Spleen (tissue), 11 donors: ENCODE measurements around the gene NDUFB8. TPM values are rescaled to one million over a fixed set of nuclear protein-coding genes. Genes with fewer than 3 reads are reported as not detected.
A peak's percentile ranks its signal among the peaks of the same experiment; 100 is the strongest.

Experiments
- DNase-seq: peaks from one replicate; pipeline ENCODE4 v3.0.0-alpha.2; 2020
- H3K27ac ChIP-seq, 8 donors: fragments of 200-600 bp; sonication (generic) in 7 of 8; 1 replicate in 4 of 8; 2 replicates in 4 of 8; pipeline versions ENCODE4 v1.5.0 to v1.8.0; 2016 to 2021; ENCODE audit warnings: inconsistent platforms in 4 of 8, mild to moderate bottlenecking in 4 of 8, moderate library complexity in 1 of 8
- H3K27me3 ChIP-seq, 7 donors: fragments of 200-600 bp; sonication (generic) in 6 of 7; replicated peaks in 1 of 7; 1 replicate in 4 of 7; 2 replicates in 3 of 7; pipeline versions ENCODE4 v1.5.0 to v1.8.0; 2016 to 2021; ENCODE audit warnings: inconsistent platforms in 3 of 7, mild to moderate bottlenecking in 1 of 7
- H3K36me3 ChIP-seq, 6 donors: fragments of 200-600 bp; sonication (generic) in 5 of 6; 1 replicate in 4 of 6; 2 replicates in 2 of 6; pipeline versions ENCODE4 v1.5.0 to v1.8.0; 2016 to 2021; ENCODE audit warnings: inconsistent platforms in 2 of 6
- H3K4me1 ChIP-seq, 6 donors: fragments of 200-600 bp; sonication (generic) in 5 of 6; 1 replicate in 3 of 6; 2 replicates in 3 of 6; pipeline versions ENCODE4 v1.5.0 to v1.8.0; 2016 to 2021; ENCODE audit warnings: inconsistent platforms in 3 of 6
- H3K4me3 ChIP-seq, 8 donors: fragments of 200-600 bp; sonication (generic) in 7 of 8; 1 replicate in 4 of 8; 2 replicates in 4 of 8; pipeline versions ENCODE4 v1.5.0 to v1.8.0; 2016 to 2021; ENCODE audit warnings: inconsistent platforms in 4 of 8, mild to moderate bottlenecking in 4 of 8, moderate library complexity in 2 of 8
- H3K9me3 ChIP-seq, 8 donors: fragments of 200-600 bp; sonication (generic) in 7 of 8; 1 replicate in 4 of 8; 2 replicates in 4 of 8; pipeline versions ENCODE4 v1.5.0 to v1.8.0; 2016 to 2021; ENCODE audit warnings: inconsistent platforms in 4 of 8
- POLR2A ChIP-seq, 3 donors: fragments of 450-650 bp; IDR thresholded peaks; one replicate each; pipeline ENCODE4 v1.5.1; 2017; ENCODE audit warnings: antibody characterized with exemption in 3 of 3, mild to moderate bottlenecking in 1 of 3
- POLR2AphosphoS5 ChIP-seq, 3 donors: sonication (generic); formaldehyde crosslinking; IDR thresholded peaks; one replicate each; pipeline ENCODE4 v1.5.1; 2017; ENCODE audit warnings: antibody characterized with exemption in 3 of 3
- WGBS, 5 donors: extraction: QIAGEN DNeasy Blood & Tissue Kit in 3 of 5; methylation state at CpG; one replicate each; pipeline versions ENCODE4 v1.1.5 to v1.1.7; 2013 to 2018; 5-methylcytosine and 5-hydroxymethylcytosine counted together
- intact Hi-C: fragments of 100-400 bp; cut with DNase I; formaldehyde crosslinking; loops from one replicate; pipeline ENCODE4 v1.15.0; 2023; ENCODE audit warnings: low total_unique reads
- polyA plus RNA-seq, 3 donors: library from polyadenylated mRNA; stranded (reverse); fragments of 200-250 nt; gene quantifications; one replicate each; pipeline ENCODE4 v1.2.1, GENCODE V29; 2013
- total RNA-seq, 7 donors: library from RNA; depleted of rRNA in 3 of 7; stranded (reverse); fragments of >200 nt in 3 of 7; fragmentation: NEBNext Ultra II Directional in 4 of 7; extraction: Animal tissue kit (Norgen Biotek cat#: 25700) in 4 of 7; gene quantifications; one replicate each; pipeline versions ENCODE4 v1.1.0 to v1.2.1, GENCODE V29; 2016 to 2021
- TF ChIP-seq, protein P1 (sequence below), 11 experiments: fragments of 200-600 bp in 7 of 11; fragments of 450-650 bp in 4 of 11; sonication (generic) in 4 of 11; IDR thresholded peaks in 8 of 11; conservative IDR thresholded peaks in 3 of 11; 1 replicate in 7 of 11; 2 replicates in 4 of 11; pipeline versions ENCODE4 v1.4.0 to v1.8.0; 2016 to 2021; ENCODE audit warnings: antibody characterized with exemption in 11 of 11, inconsistent platforms in 4 of 11, mild to moderate bottlenecking in 1 of 11
- donor health status: healthy with polysubstance abuse.
- donor health status: DM: no; HTN: no; CAD: no; lungs with moderate emphysema.
- donor health status: DM: no; HTN: no; CAD: no.
- donor health status: Bipolar disorder and iron deficiency.
- donor health status: healthy.
- donor health status: DM: no; HTN: no; CAD: no.
- donor health status: DM: yes; HTN: yes; CAD: no.

NDUFB8 gene
- total and polyA plus RNA-seq, 10 donors: 96.2 to 261 (median 135) TPM

DNA sequence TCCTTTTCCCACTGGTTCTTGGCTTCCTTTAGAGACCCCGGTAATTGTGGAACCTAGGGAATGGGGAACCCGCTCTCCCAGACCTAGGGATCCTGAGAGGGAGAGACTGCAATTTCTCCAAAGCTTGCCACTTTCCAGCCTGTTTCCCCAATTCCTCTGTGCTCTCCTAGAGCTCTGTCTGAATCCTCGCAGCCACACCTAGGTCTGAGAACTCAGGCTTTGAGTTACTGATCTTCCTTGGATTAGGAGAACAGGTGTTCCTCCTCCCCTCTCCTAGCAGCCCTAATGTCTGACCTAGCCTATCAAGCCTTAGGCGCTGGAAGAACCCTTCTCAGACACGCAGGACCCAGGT, 46.9 kb downstream of the NDUFB8 start:
- H3K27ac ChIP-seq: no peak overlapping the region
- no peak for DNase-seq
- H3K27me3 ChIP-seq: peaks cover 0 to 57% (median 14%) of the 10 kb centered on the region in 7 donors
- peak overlapping the region in 6 of 8 donors; percentile 50 to 77 (median 57) for H3K4me3 ChIP-seq
- peaks cover 11 to 26% (median 18%) of the 10 kb centered on the region in 6 donors for H3K4me1 ChIP-seq
- 37 to 54% (median 44%) methylated on average over 5 of the region's 5 CpGs for WGBS, 5 donors
- no peaks in the 10 kb centered on the region for H3K9me3 ChIP-seq
- intact Hi-C loops: no loop called here
- peaks cover 0 to 34% (median 10%) of the 10 kb centered on the region in 6 donors for H3K36me3 ChIP-seq
- TF ChIP-seq POLR2AphosphoS5 (IDR thresholded peaks at IDR 0.05): no peak
- TF ChIP-seq, protein P1, sequence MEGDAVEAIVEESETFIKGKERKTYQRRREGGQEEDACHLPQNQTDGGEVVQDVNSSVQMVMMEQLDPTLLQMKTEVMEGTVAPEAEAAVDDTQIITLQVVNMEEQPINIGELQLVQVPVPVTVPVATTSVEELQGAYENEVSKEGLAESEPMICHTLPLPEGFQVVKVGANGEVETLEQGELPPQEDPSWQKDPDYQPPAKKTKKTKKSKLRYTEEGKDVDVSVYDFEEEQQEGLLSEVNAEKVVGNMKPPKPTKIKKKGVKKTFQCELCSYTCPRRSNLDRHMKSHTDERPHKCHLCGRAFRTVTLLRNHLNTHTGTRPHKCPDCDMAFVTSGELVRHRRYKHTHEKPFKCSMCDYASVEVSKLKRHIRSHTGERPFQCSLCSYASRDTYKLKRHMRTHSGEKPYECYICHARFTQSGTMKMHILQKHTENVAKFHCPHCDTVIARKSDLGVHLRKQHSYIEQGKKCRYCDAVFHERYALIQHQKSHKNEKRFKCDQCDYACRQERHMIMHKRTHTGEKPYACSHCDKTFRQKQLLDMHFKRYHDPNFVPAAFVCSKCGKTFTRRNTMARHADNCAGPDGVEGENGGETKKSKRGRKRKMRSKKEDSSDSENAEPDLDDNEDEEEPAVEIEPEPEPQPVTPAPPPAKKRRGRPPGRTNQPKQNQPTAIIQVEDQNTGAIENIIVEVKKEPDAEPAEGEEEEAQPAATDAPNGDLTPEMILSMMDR (IDR thresholded peaks at IDR 0.05 in 8 of 11, conservative IDR thresholded peaks at IDR 0.05 in 3 of 11): peak in 5 of 11 experiments; percentile 0 to 28 (median 9)

DNA sequence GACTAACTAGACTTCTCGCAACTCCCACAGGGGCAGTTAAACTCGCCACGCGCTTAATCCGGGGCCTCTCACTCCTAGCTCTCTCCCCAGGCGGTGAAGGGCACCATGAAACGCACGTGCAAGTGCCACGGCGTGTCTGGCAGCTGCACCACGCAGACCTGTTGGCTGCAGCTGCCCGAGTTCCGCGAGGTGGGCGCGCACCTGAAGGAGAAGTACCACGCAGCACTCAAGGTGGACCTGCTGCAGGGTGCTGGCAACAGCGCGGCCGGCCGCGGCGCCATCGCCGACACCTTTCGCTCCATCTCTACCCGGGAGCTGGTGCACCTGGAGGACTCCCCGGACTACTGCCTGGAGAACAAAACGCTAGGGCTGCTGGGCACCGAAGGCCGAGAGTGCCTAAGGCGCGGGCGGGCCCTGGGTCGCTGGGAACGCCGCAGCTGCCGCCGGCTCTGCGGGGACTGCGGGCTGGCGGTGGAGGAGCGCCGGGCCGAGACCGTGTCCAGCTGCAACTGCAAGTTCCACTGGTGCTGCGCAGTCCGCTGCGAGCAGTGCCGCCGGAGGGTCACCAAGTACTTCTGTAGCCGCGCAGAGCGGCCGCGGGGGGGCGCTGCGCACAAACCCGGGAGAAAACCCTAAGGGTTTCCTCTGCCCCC, 47.4 kb downstream of the NDUFB8 start:
- Histone ChIP-seq H3K4me1 (peaks cover 11 to 26% (median 18%) of the 10 kb centered on the region in 6 donors), H3K36me3 (peaks cover 0 to 29% (median 5%) of the 10 kb centered on the region in 6 donors), H3K4me3 (peak overlapping the region; percentile 41 to 77 (median 54)), H3K27me3 (peaks cover 0 to 60% (median 14%) of the 10 kb centered on the region in 7 donors), H3K27ac (no peak overlapping the region), H3K9me3 (no peaks in the 10 kb centered on the region)
- peak; percentile 92 for DNase-seq
- TF ChIP-seq POLR2A (IDR thresholded peaks at IDR 0.05) (no peak), POLR2AphosphoS5 (IDR thresholded peaks at IDR 0.05) (peak in 2 of 3 donors; percentile 48 to 68)
- TF ChIP-seq, protein P1 (IDR thresholded peaks at IDR 0.05 in 8 of 11, conservative IDR thresholded peaks at IDR 0.05 in 3 of 11): peak in 10 of 11 experiments; percentile 26 to 92 (median 78)
- WGBS, 5 donors: 0 to 1% (median 1%) methylated on average over 25 to 59 of the region's 59 CpGs
- intact Hi-C loops: no loop called here

DNA sequence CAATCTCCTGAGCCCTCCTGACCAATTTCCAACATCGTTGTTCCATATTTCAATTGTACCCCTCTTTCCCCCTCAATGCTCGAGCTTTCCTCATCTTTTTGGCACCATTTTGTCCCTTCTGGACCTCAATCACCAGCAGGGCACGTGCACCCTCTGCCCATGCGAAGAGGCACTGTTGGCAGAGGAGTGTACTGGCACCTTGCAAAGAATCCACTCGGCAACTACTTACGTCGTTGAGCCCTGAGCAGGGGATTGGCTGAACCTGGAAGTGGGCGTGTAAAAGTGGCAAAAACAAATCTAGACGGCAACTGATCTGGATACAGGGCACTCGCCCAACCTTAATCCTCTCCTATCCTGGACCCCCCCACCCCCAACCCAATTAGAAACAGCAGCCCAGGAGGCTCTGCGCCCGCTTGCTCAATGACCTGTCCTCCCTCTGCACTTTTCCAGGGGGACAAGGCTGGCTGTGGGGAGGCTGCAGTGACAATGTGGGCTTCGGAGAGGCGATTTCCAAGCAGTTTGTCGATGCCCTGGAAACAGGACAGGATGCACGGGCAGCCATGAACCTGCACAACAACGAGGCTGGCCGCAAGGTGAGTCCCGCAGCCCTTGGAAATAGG, 48.1 kb downstream of the NDUFB8 start:
- intact Hi-C loops: no loop called here
- 3 to 4% (median 4%) methylated on average over 13 to 19 of the region's 19 CpGs for WGBS, 5 donors
- H3K36me3 ChIP-seq: peaks cover 0 to 21% (median 2%) of the 10 kb centered on the region in 6 donors
- peaks cover 0 to 60% (median 14%) of the 10 kb centered on the region in 7 donors for H3K27me3 ChIP-seq
- no peaks in the 10 kb centered on the region for H3K9me3 ChIP-seq
- no peak for TF ChIP-seq POLR2AphosphoS5 (IDR thresholded peaks at IDR 0.05)
- TF ChIP-seq, protein P1 (IDR thresholded peaks at IDR 0.05 in 8 of 11, conservative IDR thresholded peaks at IDR 0.05 in 3 of 11): peak in 4 of 11 experiments; percentile 11 to 30 (median 18)
- peaks cover 11 to 26% (median 18%) of the 10 kb centered on the region in 6 donors for H3K4me1 ChIP-seq
- peak; percentile 94 for DNase-seq
- H3K4me3 ChIP-seq: peak overlapping the region; percentile 41 to 77 (median 54)
- H3K27ac ChIP-seq: no peak overlapping the region

DNA sequence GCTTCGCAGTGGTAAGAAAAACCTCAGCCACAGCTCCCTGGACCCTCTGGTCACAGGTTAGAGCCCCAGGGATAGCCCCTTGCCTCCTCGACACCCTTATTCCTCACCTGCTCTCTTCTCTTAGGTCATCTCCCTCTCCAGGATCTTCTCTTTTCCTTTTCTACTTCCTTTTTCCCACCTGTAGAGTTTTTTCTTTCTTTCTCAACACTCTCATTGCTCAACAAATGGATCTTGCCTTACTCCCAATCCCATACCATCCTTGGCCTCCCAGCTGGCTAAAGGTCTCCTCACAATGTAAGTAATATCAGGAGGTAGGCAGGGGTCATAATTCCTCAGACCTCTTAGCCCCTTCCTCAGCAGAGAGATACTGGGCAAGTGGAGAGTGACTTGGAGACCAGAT, 49.7 kb downstream of the NDUFB8 start:
- Histone ChIP-seq H3K9me3 (no peaks in the 10 kb centered on the region), H3K27me3 (peaks cover 0 to 60% (median 14%) of the 10 kb centered on the region in 7 donors), H3K36me3 (peaks cover 0 to 5% (median 0%) of the 10 kb centered on the region in 6 donors), H3K4me1 (peaks cover 11 to 26% (median 18%) of the 10 kb centered on the region in 6 donors), H3K4me3 (no peak overlapping the region), H3K27ac (no peak overlapping the region)
- no peak for DNase-seq
- TF ChIP-seq, protein P1 (IDR thresholded peaks at IDR 0.05 in 8 of 11, conservative IDR thresholded peaks at IDR 0.05 in 3 of 11): no peak
- TF ChIP-seq POLR2A (IDR thresholded peaks at IDR 0.05) (no peak), POLR2AphosphoS5 (IDR thresholded peaks at IDR 0.05) (no peak)
- WGBS, 5 donors: 74 to 88% (median 80%) methylated on average over 2 of the region's 2 CpGs
- intact Hi-C loops: no loop called here
